HG02840 (cell line): ENCODE measurements around the gene PTEN.

ENCODE experiments used
- ATAC-seq: cut with Tn5 transposase; IDR thresholded peaks from one replicate; pipeline ENCODE4 v1.9.1; 2021; ENCODE audit warnings: mild to moderate bottlenecking, moderate library complexity, moderate number of reproducible peaks; ENCODE audit not compliant: unreplicated experiment, low FRiP score

PTEN gene

GRCh38 chr10:87915989-87916388, 52.6 kb downstream of the PTEN start:
- no peak for ATAC-seq

DNA sequence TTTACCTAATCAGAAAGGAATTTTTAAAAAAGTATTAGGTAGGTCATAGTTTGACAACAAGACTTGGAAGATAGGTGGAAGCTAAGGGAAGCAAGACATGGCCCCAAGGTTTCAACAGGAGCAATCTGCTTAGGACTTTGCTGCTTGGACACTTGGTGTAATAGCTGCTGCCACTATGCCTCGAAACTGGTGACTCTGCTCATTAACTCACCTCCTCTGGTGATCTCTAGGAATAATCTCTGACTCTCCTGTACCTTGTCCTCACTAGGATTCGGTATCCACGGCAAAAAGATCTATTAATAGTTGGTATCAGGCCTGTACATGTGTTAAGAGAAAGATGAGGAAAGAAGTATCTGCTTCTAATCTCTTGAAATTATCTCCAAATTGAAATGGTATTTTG, 53.1 kb downstream of the PTEN start:
- no peak for ATAC-seq

GRCh38 chr10:87918254-87918859, 54.9 kb downstream of the PTEN start:
- no peak for ATAC-seq

- ATAC-seq: no peak
These were observed 57.1 kb downstream of the PTEN start for GRCh38 chr10:87920538-87920937.

- no peak for ATAC-seq
These were observed 58.7 kb downstream of the PTEN start for GRCh38 chr10:87921931-87922688.

- no peak for ATAC-seq
These were observed 59.8 kb downstream of the PTEN start for GRCh38 chr10:87923233-87923632.

GRCh38 chr10:87925570-87925969, 62.1 kb downstream of the PTEN start:
- ATAC-seq: no peak

GRCh38 chr10:87927091-87927490, 63.7 kb downstream of the PTEN start:
- ATAC-seq: no peak

DNA sequence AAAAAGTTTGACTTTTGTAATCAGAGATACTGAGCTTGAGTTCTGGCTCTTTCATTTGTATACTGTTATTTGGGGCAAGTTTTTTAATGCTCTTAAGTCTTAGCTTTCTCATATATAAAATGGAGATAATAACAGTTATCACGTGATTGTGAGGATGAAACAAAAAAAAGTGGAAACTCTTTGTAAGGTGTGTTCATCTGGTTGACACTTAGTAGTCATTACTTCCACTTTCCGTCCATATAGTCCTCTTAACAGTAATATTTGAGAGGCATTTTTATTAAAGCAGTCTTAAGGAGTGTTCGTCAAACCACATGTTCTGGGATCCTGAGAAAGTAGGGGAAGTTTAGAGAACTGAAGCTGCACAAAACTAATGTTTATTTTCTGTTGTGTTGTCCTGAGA, 65.6 kb downstream of the PTEN start:
- ATAC-seq: no peak

DNA sequence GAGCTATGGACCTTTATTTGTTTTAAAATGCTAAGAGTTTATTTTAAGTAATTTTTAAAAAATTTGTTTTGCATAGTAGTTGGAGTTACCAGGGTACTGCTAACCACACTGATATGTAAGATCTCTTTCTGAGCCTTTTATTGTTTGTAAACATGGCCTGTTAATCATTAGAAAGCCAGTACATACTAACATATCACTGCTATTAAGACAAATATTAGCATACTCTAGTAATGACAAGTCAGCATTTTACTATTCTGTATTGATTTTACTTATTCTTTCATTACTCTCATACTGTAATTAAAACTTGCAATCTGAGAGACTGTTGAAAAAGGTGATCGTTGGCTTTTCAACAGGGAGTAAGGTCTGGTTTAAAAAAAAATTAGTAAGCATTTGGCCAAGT, 66.7 kb downstream of the PTEN start:
- ATAC-seq: no peak

DNA sequence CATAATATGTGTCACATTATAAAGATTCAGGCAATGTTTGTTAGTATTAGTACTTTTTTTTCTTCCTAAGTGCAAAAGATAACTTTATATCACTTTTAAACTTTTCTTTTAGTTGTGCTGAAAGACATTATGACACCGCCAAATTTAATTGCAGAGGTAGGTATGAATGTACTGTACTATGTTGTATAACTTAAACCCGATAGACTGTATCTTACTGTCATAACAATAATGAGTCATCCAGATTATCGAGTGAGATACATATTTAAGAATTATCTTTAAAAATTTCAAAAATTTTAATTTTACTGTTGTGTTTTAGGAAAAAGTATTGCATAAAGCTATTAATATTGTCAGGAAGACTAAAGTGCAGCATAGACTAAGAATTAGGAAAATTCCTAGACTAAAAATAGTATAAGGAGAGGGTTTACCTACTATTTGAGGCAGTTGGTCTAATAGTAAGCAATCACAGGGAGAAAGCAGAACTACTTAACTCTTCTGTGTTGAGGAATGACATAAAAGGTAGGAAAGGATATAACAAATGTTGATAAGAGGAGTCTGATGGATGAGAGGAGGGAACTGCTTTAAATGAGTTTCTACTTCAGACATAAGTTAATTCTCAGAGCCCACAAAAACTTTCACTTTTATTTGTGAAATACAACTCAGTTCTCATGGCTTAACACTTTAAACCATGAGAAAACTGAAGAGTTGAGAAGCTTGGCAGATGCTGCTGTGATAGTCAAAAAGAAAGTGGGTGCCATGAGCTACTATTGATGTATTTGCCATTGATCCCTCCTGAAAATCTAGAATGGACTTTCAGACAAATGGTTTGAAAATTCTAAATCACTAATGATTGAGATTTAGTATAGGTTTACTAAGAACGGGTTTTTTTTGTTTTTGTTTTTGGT, 67.8 kb downstream of the PTEN start:
- ATAC-seq: no peak

DNA sequence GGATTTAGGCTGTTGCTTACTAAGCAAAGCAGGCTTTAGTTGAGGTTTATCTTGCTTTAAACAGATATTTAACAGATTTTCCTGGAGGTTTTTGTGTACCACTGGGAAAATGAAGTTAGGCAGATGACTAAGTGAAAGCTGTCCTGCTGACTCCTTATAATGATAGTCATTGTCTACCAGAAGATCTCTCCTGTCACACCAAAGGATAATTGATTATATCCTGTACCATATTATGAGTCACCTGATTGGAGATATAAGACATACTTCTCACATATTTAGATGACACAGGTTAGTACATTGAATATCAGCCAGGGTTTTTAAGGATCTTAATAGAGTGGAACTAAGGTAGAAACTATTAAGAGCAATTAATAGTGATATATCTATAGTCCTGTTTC, 68.4 kb downstream of the PTEN start:
- ATAC-seq: no peak

- no peak for ATAC-seq
These were observed 72.1 kb downstream of the PTEN start for GRCh38 chr10:87935290-87936141.

- no peak for ATAC-seq
These were observed 76.8 kb downstream of the PTEN start for GRCh38 chr10:87940210-87940609.

- no peak for ATAC-seq
These were observed 79.6 kb downstream of the PTEN start for GRCh38 chr10:87942884-87943527.

GRCh38 chr10:87945984-87946383, 82.6 kb downstream of the PTEN start:
- ATAC-seq: no peak

GRCh38 chr10:87952612-87953011, 89.2 kb downstream of the PTEN start:
- no peak for ATAC-seq

DNA sequence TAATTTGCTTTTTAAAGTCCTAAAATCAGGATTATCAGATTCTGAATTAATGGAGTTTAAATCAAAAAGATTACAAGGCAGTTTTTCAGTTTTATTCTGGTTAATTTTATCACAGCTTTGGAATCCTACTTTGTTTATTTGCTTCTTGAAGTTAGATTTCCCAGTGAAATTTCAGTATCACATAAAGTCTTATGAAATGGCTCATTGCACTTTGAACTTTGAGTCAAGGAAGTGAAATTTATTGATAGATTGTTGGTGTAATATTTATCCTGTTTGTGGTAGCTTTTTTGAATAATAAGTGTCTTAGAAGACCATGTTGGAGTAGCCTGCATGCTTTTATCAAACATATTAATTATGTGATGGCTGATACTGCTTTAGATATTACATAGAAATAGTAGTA, 92.6 kb downstream of the PTEN start:
- no peak for ATAC-seq

DNA sequence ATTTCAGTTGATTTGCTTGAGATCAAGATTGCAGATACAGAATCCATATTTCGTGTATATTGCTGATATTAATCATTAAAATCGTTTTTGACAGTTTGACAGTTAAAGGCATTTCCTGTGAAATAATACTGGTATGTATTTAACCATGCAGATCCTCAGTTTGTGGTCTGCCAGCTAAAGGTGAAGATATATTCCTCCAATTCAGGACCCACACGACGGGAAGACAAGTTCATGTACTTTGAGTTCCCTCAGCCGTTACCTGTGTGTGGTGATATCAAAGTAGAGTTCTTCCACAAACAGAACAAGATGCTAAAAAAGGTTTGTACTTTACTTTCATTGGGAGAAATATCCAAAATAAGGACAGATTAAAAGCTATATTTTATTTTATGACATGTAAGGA, 94.3 kb downstream of the PTEN start:
- no peak for ATAC-seq

- no peak for ATAC-seq
These were observed 96.8 kb downstream of the PTEN start for GRCh38 chr10:87960230-87960629.
